ENCODE measurements around the gene RNPEP. TPM values are rescaled to one million over a fixed set of nuclear protein-coding genes. Genes with fewer than 3 reads are reported as not detected.

The RNPEP gene
- total RNA-seq, 2 experiments from 2014 or later: 14.7 to 52.1 TPM

GRCh38 chr1:202016811-202017748 is 34.6 kb downstream of the RNPEP start:
- no TSS peak for BruUV-seq (replicated peaks)
- Histone ChIP-seq H3K4me3 (ENCODE audit: low read depth, low read length, poor library complexity, severe bottlenecking) (no peak overlapping the region), H3K36me3 (ENCODE audit: insufficient read depth, low read length) (no peaks in the 10 kb centered on the region), H3K27ac (ENCODE audit: low read depth, low read length, poor library complexity, severe bottlenecking) (no peak overlapping the region), H3K9me3 (ENCODE audit: low read length) (no peaks in the 10 kb centered on the region), H3K79me2 (ENCODE audit: insufficient read depth, low read depth, low read length) (no peaks in the 10 kb centered on the region), H3K9me2 (ENCODE audit: insufficient read depth, low read length) (no peaks in the 10 kb centered on the region), H3K4me2 (ENCODE audit: low read length) (no peak overlapping the region), H2AFZ (ENCODE audit: low read length) (no peak overlapping the region), H4K20me1 (ENCODE audit: insufficient read depth, low read length) (no peaks in the 10 kb centered on the region), H3K4me1 (ENCODE audit: insufficient read depth, low read length, poor library complexity, severe bottlenecking) (no peaks in the 10 kb centered on the region)
- intact Hi-C loops (cut with micrococcal nuclease; ENCODE audit: unreplicated experiment): no loop called here
- TF ChIP-seq, protein P1, sequence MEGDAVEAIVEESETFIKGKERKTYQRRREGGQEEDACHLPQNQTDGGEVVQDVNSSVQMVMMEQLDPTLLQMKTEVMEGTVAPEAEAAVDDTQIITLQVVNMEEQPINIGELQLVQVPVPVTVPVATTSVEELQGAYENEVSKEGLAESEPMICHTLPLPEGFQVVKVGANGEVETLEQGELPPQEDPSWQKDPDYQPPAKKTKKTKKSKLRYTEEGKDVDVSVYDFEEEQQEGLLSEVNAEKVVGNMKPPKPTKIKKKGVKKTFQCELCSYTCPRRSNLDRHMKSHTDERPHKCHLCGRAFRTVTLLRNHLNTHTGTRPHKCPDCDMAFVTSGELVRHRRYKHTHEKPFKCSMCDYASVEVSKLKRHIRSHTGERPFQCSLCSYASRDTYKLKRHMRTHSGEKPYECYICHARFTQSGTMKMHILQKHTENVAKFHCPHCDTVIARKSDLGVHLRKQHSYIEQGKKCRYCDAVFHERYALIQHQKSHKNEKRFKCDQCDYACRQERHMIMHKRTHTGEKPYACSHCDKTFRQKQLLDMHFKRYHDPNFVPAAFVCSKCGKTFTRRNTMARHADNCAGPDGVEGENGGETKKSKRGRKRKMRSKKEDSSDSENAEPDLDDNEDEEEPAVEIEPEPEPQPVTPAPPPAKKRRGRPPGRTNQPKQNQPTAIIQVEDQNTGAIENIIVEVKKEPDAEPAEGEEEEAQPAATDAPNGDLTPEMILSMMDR (conservative IDR thresholded peaks at IDR 0.05; ENCODE audit: low read length): no peak
- TF ChIP-seq EZH2phosphoT487 (IDR thresholded peaks at IDR 0.05; ENCODE audit: borderline replicate concordance, low read depth, low read length): no peak
- no peak for DNase-seq (ENCODE audit: low spot score)
- CTCF ChIA-PET (ENCODE audit: unreplicated experiment): no interaction called here
- POLR2A ChIA-PET: no interaction called here

DNA sequence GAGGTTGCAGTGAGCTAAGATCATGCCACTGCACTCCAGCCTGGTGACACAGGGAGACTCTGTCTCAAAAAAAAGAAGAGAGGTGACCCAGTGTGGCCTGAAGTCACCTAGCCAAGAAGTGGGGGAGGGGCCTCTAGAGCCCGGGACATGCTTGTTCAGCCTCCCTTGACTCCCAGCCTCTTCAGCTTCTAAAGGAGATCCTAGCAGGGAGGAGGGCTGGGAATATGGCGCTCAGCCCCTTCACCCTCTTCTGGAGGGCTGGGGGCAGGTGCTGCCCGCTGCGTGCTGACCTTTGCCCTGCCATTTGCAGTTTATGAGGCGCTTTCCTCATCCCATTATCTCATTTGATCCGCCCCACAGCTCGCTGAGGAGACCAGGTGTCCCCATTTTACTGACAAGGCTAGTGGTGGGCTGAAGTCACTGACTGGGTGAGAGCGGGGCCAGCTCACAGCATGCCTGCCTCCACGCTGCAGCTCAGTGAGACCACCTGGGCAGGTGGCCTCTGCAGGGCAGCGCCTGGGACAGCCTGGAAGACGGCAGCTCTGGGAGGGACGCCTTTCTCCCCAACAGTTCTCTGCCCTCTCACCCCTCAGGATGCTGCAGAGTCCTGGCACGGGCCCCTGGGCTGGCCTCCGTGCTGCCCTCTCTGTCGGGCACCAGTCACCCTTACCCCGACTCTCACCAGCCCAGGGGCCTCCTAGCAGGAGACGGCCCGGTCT is 35.5 kb downstream of the RNPEP start:
- Histone ChIP-seq H3K9me3 (ENCODE audit: low read length) (no peaks in the 10 kb centered on the region), H3K79me2 (ENCODE audit: insufficient read depth, low read depth, low read length) (no peaks in the 10 kb centered on the region), H4K20me1 (ENCODE audit: insufficient read depth, low read length) (no peaks in the 10 kb centered on the region), H3K27ac (ENCODE audit: low read depth, low read length, poor library complexity, severe bottlenecking) (no peak overlapping the region), H3K36me3 (ENCODE audit: insufficient read depth, low read length) (no peaks in the 10 kb centered on the region), H3K4me1 (ENCODE audit: insufficient read depth, low read length, poor library complexity, severe bottlenecking) (no peaks in the 10 kb centered on the region), H3K4me3 (ENCODE audit: low read depth, low read length, poor library complexity, severe bottlenecking) (no peak overlapping the region), H3K9me2 (ENCODE audit: insufficient read depth, low read length) (no peaks in the 10 kb centered on the region), H2AFZ (ENCODE audit: low read length) (no peak overlapping the region), H3K4me2 (ENCODE audit: low read length) (no peak overlapping the region)
- no TSS peak for BruUV-seq (replicated peaks)
- POLR2A ChIA-PET: no interaction called here
- intact Hi-C loops (cut with micrococcal nuclease; ENCODE audit: unreplicated experiment): no loop called here
- CTCF ChIA-PET (ENCODE audit: unreplicated experiment): no interaction called here
- DNase-seq (ENCODE audit: low spot score): no peak
- TF ChIP-seq, protein P1 (conservative IDR thresholded peaks at IDR 0.05; ENCODE audit: low read length): no peak
- TF ChIP-seq EZH2phosphoT487 (IDR thresholded peaks at IDR 0.05; ENCODE audit: borderline replicate concordance, low read depth, low read length): no peak
